Transverse colon (tissue), 4 donors: ENCODE data around the gene TMTC2. TPM values are rescaled to one million over a fixed set of nuclear protein-coding genes. Genes with fewer than 3 reads are reported as not detected.
"Not testable (repeated sequence)": the region's sequence is repeated elsewhere in the genome, so short reads cannot be mapped to it uniquely, and the experiment has no call there.

Experiments used
- DNase-seq: peaks from one replicate; pipeline ENCODE4 v3.0.0-alpha.2; 2019
- H3K27ac ChIP-seq, 4 donors: fragments of 200-600 bp; sonication (generic); 2 replicates each; pipeline ENCODE4 v1.5.1; 2016 to 2018; ENCODE audit warnings: inconsistent platforms in 4 of 4
- H3K27me3 ChIP-seq: fragments of 200-600 bp; sonication (generic); 2 replicates; pipeline ENCODE4 v1.5.1; 2017; ENCODE audit warnings: inconsistent platforms
- H3K36me3 ChIP-seq, 4 donors: fragments of 200-600 bp; sonication (generic); 2 replicates each; pipeline ENCODE4 v1.5.1; 2017 to 2019; ENCODE audit warnings: inconsistent platforms in 4 of 4
- H3K4me1 ChIP-seq, 4 donors: fragments of 200-600 bp; sonication (generic); 2 replicates each; pipeline ENCODE4 v1.5.1; 2017 to 2020; ENCODE audit warnings: inconsistent platforms in 4 of 4
- H3K4me3 ChIP-seq, 4 donors: fragments of 200-600 bp; sonication (generic); 1 replicate in 1 of 4; 2 replicates in 3 of 4; pipeline versions ENCODE4 v1.5.1 to v1.6.1; 2017 to 2019; ENCODE audit warnings: inconsistent platforms in 4 of 4
- H3K9me3 ChIP-seq, 2 donors: fragments of 200-600 bp; sonication (generic); 2 replicates each; pipeline ENCODE4 v1.5.1; 2017 to 2019; ENCODE audit warnings: inconsistent platforms in 2 of 2
- CTCF ChIP-seq, 5 experiments: fragments of 200-600 bp in 3 of 5; fragments of 450-650 bp in 2 of 5; sonication (generic) in 3 of 5; IDR thresholded peaks; 1 replicate in 2 of 5; 2 replicates in 3 of 5; pipeline ENCODE4 v1.5.1; 2016 to 2017; ENCODE audit warnings: antibody characterized with exemption in 5 of 5, inconsistent platforms in 3 of 5, mild to moderate bottlenecking in 2 of 5, moderate library complexity in 1 of 5
- EP300 ChIP-seq: sonication (generic); formaldehyde crosslinking; IDR thresholded peaks from one replicate; pipeline ENCODE4 v1.6.1; 2017; ENCODE audit warnings: antibody characterized with exemption, low read depth
- POLR2A ChIP-seq: fragments of 450-650 bp; IDR thresholded peaks from one replicate; pipeline ENCODE4 v1.6.1; 2016; ENCODE audit warnings: antibody characterized with exemption, mild to moderate bottlenecking, moderate library complexity
- POLR2AphosphoS5 ChIP-seq, 3 donors: sonication (generic); formaldehyde crosslinking; IDR thresholded peaks; one replicate each; pipeline ENCODE4 v1.6.1; 2016; ENCODE audit warnings: antibody characterized with exemption in 3 of 3
- WGBS, 2 donors: methylation state at CpG; one replicate each; pipeline ENCODE4 v1.1.5; 2018; ENCODE audit warnings: low coverage in 1 of 2; 5-methylcytosine and 5-hydroxymethylcytosine counted together
- in situ Hi-C, 4 donors: fragments of 200-750 bp; cut with MboI; loops; one replicate each; pipeline versions ENCODE4 v1.15.0 to v1.15.1; 2017; ENCODE audit warnings: low sequenced_read_pairs in 3 of 4, low pct_ligation_motif_present in 1 of 4, low pct_unique_long_range_greater_than_20kb in 1 of 4
- intact Hi-C: fragments of 100-400 bp; cut with DNase I; formaldehyde crosslinking; loops from one replicate; pipeline ENCODE4 v1.15.1; 2023; ENCODE audit warnings: low total_unique reads
- total RNA-seq, 4 donors: library from RNA; depleted of rRNA; stranded (reverse); fragments of >200 nt; gene quantifications; one replicate each; pipeline ENCODE4 v1.1.0, GENCODE V29; 2016

The TMTC2 gene
- total RNA-seq, 4 donors from 2014 or later = 11.3 to 19.8 (median 17.1) TPM

GRCh38 chr12:83113945-83114344 is 427.2 kb downstream of the TMTC2 start:
- intact Hi-C loops = no loop called here
- Histone ChIP-seq H3K9me3 (no peaks in the 10 kb centered on the region), H3K36me3 (no peaks in the 10 kb centered on the region), H3K4me3 (no peak overlapping the region), H3K27me3 (no peaks in the 10 kb centered on the region), H3K27ac (no peak overlapping the region), H3K4me1 (no peaks in the 10 kb centered on the region)
- WGBS, 2 donors = 70 to 80% methylated on average over 4 of the region's 4 CpGs
- in situ Hi-C loops = no loop called here
- DNase-seq = no peak
- TF ChIP-seq EP300 (no peak), POLR2A (no peak), POLR2AphosphoS5 (IDR thresholded peaks at IDR 0.05) (no peak), CTCF (IDR thresholded peaks at IDR 0.05) (no peak)

- in situ Hi-C loops = no loop called here
- Histone ChIP-seq H3K9me3 (no peaks in the 10 kb centered on the region), H3K27ac (no peak overlapping the region), H3K4me3 (no peak overlapping the region), H3K4me1 (no peaks in the 10 kb centered on the region), H3K27me3 (no peaks in the 10 kb centered on the region), H3K36me3 (no peaks in the 10 kb centered on the region)
- TF ChIP-seq POLR2AphosphoS5 (IDR thresholded peaks at IDR 0.05) (no peak), CTCF (IDR thresholded peaks at IDR 0.05) (no peak), POLR2A (no peak), EP300 (no peak)
- intact Hi-C loops = no loop called here
- no peak for DNase-seq
- 70 to 72% methylated on average over 4 of the region's 4 CpGs for WGBS, 2 donors
Measured at GRCh38 chr12:83114966-83115365, 428.3 kb downstream of the TMTC2 start.

GRCh38 chr12:83117926-83118325 is 431.2 kb downstream of the TMTC2 start:
- DNase-seq, H3K27ac ChIP-seq, H3K36me3 ChIP-seq, in situ Hi-C loops, intact Hi-C loops, H3K4me1 ChIP-seq, H3K27me3 ChIP-seq, H3K9me3 ChIP-seq, H3K4me3 ChIP-seq: not testable (repeated sequence)
- 64 to 79% methylated on average over 3 of the region's 3 CpGs for WGBS, 2 donors

- intact Hi-C loops (loop anchor here (2.0 kb wide), 2 partner anchors 35 to 443 kb away; no protein-coding TSS in a partner anchor), in situ Hi-C loops (no loop called here)
- Histone ChIP-seq H3K4me3 (no peak overlapping the region), H3K9me3 (no peaks in the 10 kb centered on the region), H3K27ac (no peak overlapping the region), H3K27me3 (no peaks in the 10 kb centered on the region), H3K36me3 (no peaks in the 10 kb centered on the region), H3K4me1 (peaks cover 0 to 7% (median 0%) of the 10 kb centered on the region in 4 donors)
- no peak for TF ChIP-seq CTCF (IDR thresholded peaks at IDR 0.05)
- no peak for TF ChIP-seq POLR2A
- TF ChIP-seq POLR2AphosphoS5 (IDR thresholded peaks at IDR 0.05) = no peak
- no peak for TF ChIP-seq EP300
- WGBS, 2 donors = 86 to 89% methylated on average over 5 to 15 of the region's 15 CpGs
- no peak for DNase-seq
Measured at GRCh38 chr12:83121897-83122622, 435.4 kb downstream of the TMTC2 start.

GRCh38 chr12:83122623-83122934 is 435.9 kb downstream of the TMTC2 start:
- H3K4me1 ChIP-seq = peaks cover 0 to 7% (median 0%) of the 10 kb centered on the region in 4 donors
- H3K36me3 ChIP-seq = no peaks in the 10 kb centered on the region
- TF ChIP-seq EP300 = no peak
- no peak for TF ChIP-seq POLR2A
- no peak for TF ChIP-seq POLR2AphosphoS5 (IDR thresholded peaks at IDR 0.05)
- TF ChIP-seq CTCF (IDR thresholded peaks at IDR 0.05) = no peak
- H3K27ac ChIP-seq = no peak overlapping the region
- DNase-seq = no peak
- in situ Hi-C loops (no loop called here), intact Hi-C loops (no loop called here)
- 36 to 71% methylated on average over 1 to 3 of the region's 3 CpGs for WGBS, 2 donors
- H3K27me3 ChIP-seq = no peaks in the 10 kb centered on the region
- H3K9me3 ChIP-seq = no peaks in the 10 kb centered on the region
- H3K4me3 ChIP-seq = no peak overlapping the region
